Measurements from ENCODE around the gene PDLIM3.

- TF ChIP-seq, protein P1, sequence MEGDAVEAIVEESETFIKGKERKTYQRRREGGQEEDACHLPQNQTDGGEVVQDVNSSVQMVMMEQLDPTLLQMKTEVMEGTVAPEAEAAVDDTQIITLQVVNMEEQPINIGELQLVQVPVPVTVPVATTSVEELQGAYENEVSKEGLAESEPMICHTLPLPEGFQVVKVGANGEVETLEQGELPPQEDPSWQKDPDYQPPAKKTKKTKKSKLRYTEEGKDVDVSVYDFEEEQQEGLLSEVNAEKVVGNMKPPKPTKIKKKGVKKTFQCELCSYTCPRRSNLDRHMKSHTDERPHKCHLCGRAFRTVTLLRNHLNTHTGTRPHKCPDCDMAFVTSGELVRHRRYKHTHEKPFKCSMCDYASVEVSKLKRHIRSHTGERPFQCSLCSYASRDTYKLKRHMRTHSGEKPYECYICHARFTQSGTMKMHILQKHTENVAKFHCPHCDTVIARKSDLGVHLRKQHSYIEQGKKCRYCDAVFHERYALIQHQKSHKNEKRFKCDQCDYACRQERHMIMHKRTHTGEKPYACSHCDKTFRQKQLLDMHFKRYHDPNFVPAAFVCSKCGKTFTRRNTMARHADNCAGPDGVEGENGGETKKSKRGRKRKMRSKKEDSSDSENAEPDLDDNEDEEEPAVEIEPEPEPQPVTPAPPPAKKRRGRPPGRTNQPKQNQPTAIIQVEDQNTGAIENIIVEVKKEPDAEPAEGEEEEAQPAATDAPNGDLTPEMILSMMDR (IDR thresholded peaks at IDR 0.05; ENCODE audit: insufficient read depth, low read length, poor library complexity, severe bottlenecking), result no peak
- TF ChIP-seq EZH2phosphoT487 (conservative IDR thresholded peaks at IDR 0.05; ENCODE audit: low read length), result no peak
Observed at GRCh38 chr4:185532795-185533324, 2.4 kb downstream of the PDLIM3 start.
